ENCODE measurements around the gene KDM4F.

KDM4F gene

GRCh38 chr11:95065336-95065735 lies 16.1 kb downstream of the KDM4F start:
- DNase-seq (ENCODE audit: low spot score) = no peak

- no peak for DNase-seq (ENCODE audit: low spot score)
Observed at GRCh38 chr11:95066716-95067038, 17.5 kb downstream of the KDM4F start, which contains the start of gene SRSF8. Gene SRSF8, plus strand, starts transcription at chr11:95066919. Its CDS starts 308 bp downstream, at chr11:95067227.

- DNase-seq (ENCODE audit: low spot score) = peak; percentile 75
Observed at GRCh38 chr11:95067039-95067840, 18.0 kb downstream of the KDM4F start.

GRCh38 chr11:95067841-95068219 lies 18.6 kb downstream of the KDM4F start:
- DNase-seq (ENCODE audit: low spot score) = no peak

GRCh38 chr11:95068549-95068948 lies 19.3 kb downstream of the KDM4F start:
- DNase-seq (ENCODE audit: low spot score) = peak; percentile 98

- DNase-seq (ENCODE audit: low spot score) = no peak
Observed at GRCh38 chr11:95070471-95070870, 21.2 kb downstream of the KDM4F start.

GRCh38 chr11:95072948-95073347 lies 23.7 kb downstream of the KDM4F start:
- no peak for DNase-seq (ENCODE audit: low spot score)

GRCh38 chr11:95074792-95075563 lies 25.8 kb downstream of the KDM4F start:
- no peak for DNase-seq (ENCODE audit: low spot score)

GRCh38 chr11:95076416-95076815 lies 27.2 kb downstream of the KDM4F start:
- no peak for DNase-seq (ENCODE audit: low spot score)

- no peak for DNase-seq (ENCODE audit: low spot score)
Observed at GRCh38 chr11:95076981-95077380, 27.8 kb downstream of the KDM4F start.

GRCh38 chr11:95078526-95078925 lies 29.3 kb downstream of the KDM4F start:
- DNase-seq (ENCODE audit: low spot score) = no peak

- no peak for DNase-seq (ENCODE audit: low spot score)
Observed at GRCh38 chr11:95081010-95081409, 31.8 kb downstream of the KDM4F start.

GRCh38 chr11:95081412-95081811 lies 32.2 kb downstream of the KDM4F start:
- no peak for DNase-seq (ENCODE audit: low spot score)

- no peak for DNase-seq (ENCODE audit: low spot score)
Observed at GRCh38 chr11:95082576-95083001, 33.4 kb downstream of the KDM4F start.

- DNase-seq (ENCODE audit: low spot score) = no peak
Observed at GRCh38 chr11:95084509-95084908, 35.3 kb downstream of the KDM4F start.

GRCh38 chr11:95085117-95085816 lies 36.0 kb downstream of the KDM4F start:
- DNase-seq (ENCODE audit: low spot score) = no peak

- no peak for DNase-seq (ENCODE audit: low spot score)
Observed at GRCh38 chr11:95086151-95086550, 36.9 kb downstream of the KDM4F start.

GRCh38 chr11:95086836-95087570 lies 37.8 kb downstream of the KDM4F start:
- no peak for DNase-seq (ENCODE audit: low spot score)

- peak; percentile 50 for DNase-seq (ENCODE audit: low spot score)
Observed at GRCh38 chr11:95088946-95089619, 39.9 kb downstream of the KDM4F start.

- peak; percentile 78 for DNase-seq (ENCODE audit: low spot score)
Observed at GRCh38 chr11:95089620-95090542, 40.7 kb downstream of the KDM4F start, which contains the start of gene ENDOD1. Gene ENDOD1, plus strand, starts transcription at chr11:95089846. Its CDS starts 82 bp downstream, at chr11:95089928.
